A549 treated with CORT108297 at 1 μM for 4 hours (cell line): ENCODE measurements around the gene ZKSCAN8. TPM values are rescaled to one million over a fixed set of nuclear protein-coding genes. Genes with fewer than 3 reads are reported as not detected.

ENCODE experiments used
- total RNA-seq: library from RNA; stranded (reverse); fragments of 200-300 nt; extraction: Qiagen RNA extraction; gene quantifications from 5 replicates; pipeline ENCODE4 v1.2.3, GENCODE V29; 2022

Gene ZKSCAN8
- 4.0 to 6.0 TPM (median 5.2 TPM) in 5 replicates for total RNA-seq

DNA sequence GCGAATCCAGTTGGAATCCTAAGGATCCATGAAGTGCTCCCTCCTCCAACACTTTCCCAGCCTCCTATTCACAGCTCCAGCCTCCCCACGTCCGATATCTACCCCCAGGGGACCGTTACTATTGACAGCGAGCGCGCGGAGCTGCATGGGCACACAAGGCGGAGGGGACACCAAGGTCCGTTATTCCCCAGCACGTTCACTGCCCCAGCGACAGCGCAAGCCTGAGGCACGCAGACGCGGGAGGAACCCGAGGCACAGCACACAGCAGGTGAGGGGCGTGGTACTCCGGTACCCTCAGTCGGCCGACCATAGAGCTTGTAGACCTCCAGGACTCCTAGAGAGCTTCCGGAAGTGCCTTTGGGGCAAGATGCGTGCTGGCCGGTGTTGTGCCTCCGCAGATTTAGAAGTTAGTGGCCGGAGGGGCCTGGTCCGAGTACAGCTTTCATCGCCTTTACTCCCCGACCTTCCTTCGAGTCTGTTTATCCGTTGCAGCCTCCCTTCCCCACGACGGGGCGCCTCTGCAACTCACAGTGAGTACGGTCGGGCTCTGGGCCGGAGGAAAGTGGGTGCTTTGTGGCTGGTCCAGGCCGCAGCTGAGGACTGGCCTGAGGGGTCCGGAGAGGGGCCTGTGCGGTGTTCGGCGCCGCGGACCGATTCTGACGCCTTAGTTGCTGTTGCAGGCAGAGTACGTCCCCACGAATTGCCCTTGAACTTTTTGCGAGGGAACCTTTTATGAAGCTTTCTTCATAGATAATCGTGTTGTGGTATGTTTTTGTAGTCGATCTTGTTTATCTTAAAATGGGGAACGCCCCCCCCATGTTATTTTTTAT lies at the start of gene ZKSCAN8:
ZKSCAN8 (plus strand) TSS at position 384 of the 830 bp plus-strand sequence. CDS start 6,525 bp downstream, outside the sequence.

DNA sequence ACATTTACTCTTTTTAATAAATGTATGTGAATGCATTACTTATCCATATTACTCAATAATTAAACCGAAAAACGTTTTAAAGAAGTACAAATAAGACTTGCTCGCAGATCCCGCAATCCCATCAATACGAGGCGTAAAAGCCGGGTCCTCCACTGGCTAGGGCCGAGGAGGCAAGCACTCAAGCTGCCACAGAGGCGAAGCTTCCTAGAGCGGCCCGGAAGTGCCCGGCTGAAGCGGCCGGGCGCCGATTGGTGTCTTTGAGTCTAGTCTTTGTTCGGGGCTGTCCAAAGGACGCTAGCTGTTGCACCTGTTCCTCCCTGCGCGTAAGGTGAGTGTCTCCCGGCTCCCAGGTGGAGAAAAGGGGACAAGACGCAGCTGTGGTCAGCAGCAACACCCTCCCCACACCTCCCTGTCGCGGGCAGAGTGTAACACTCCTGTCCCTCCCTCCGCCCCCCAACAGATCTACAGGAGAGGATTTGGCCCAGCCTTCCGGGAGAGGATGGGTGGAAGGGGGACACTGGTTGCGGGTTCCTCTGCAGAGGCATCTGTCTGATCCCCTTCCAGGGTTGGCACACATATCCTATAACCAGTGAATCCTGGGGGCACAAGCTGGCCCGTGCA lies 17.2 kb upstream of the ZKSCAN8 start, which contains the start of gene ZSCAN16:
ZSCAN16 (plus strand) TSS at position 260 of the 621 bp plus-strand sequence. CDS start 835 bp downstream, outside the sequence.

Other genes with a start within 250 kb of the ZKSCAN8 start
- not detected in 5 replicates for gene OR2B2, start 229.5 kb upstream of the ZKSCAN8 start, total RNA-seq
- 0.08 to 0.32 TPM (median 0.15 TPM) in 3 of 5 replicates, not detected in the others for gene OR2B6, start 184.6 kb upstream of the ZKSCAN8 start, total RNA-seq
- 0.93 to 1.1 TPM (median 0.98 TPM) in 5 replicates for gene ZNF165, start 61.3 kb upstream of the ZKSCAN8 start, total RNA-seq
- 3.9 to 5.1 TPM (median 4.2 TPM) in 5 replicates for gene ZSCAN16, start 17.3 kb upstream of the ZKSCAN8 start, total RNA-seq
- gene ZSCAN9, start 83.4 kb downstream of the ZKSCAN8 start, total RNA-seq: 5.8 to 8.2 TPM (median 7.4 TPM) in 5 replicates
- 2.2 to 3.1 TPM (median 2.5 TPM) in 5 replicates for gene ZKSCAN4, start 110.4 kb downstream of the ZKSCAN8 start, total RNA-seq
- not detected in 5 replicates for gene NKAPL, start 117.4 kb downstream of the ZKSCAN8 start, total RNA-seq
- gene ZSCAN26, start 125.3 kb downstream of the ZKSCAN8 start, total RNA-seq: 3.6 to 6.9 TPM (median 5.3 TPM) in 5 replicates
- gene PGBD1, start 139.7 kb downstream of the ZKSCAN8 start, total RNA-seq: 4.6 to 6.0 TPM (median 4.8 TPM) in 5 replicates
- gene ZSCAN31, start 194.3 kb downstream of the ZKSCAN8 start, total RNA-seq: 1.7 to 2.8 TPM (median 2.1 TPM) in 5 replicates
- gene ZKSCAN3, start 208.1 kb downstream of the ZKSCAN8 start, total RNA-seq: 1.5 to 2.6 TPM (median 2.2 TPM) in 5 replicates